ENCODE results near the gene SEPTIN5. TPM values are rescaled to one million over a fixed set of nuclear protein-coding genes. Genes with fewer than 3 reads are reported as not detected.

The SEPTIN5 gene
- total and polyA plus RNA-seq, 2 experiments from 2014 or later: 4.3 to 17.2 TPM

DNA sequence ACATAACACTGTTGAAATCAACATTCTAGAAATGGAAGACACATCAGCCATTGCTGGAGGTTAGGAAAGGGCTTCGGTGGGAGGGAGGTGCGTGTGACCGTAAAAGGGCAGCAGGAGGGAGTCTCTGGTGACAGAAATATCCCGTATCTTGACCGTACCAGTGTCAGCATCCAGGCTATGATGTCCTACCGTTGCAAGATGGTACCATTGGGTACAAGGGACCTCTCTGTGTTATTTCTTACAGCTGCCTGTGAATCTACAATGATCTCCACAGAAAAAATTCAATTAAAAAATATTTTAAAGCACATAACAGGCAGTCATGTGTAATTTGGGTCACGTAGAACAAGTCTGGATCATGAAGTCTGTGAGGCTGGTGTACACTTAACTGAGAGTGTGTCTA lies 27.4 kb upstream of the SEPTIN5 start (continued):
- TF ChIP-seq ZNF462 (CRISPR knock-in tag; IDR thresholded peaks at IDR 0.05) (no peak), EZH2 (IDR thresholded peaks at IDR 0.05; ENCODE audit: low read depth, unreplicated experiment) (no peak)

DNA sequence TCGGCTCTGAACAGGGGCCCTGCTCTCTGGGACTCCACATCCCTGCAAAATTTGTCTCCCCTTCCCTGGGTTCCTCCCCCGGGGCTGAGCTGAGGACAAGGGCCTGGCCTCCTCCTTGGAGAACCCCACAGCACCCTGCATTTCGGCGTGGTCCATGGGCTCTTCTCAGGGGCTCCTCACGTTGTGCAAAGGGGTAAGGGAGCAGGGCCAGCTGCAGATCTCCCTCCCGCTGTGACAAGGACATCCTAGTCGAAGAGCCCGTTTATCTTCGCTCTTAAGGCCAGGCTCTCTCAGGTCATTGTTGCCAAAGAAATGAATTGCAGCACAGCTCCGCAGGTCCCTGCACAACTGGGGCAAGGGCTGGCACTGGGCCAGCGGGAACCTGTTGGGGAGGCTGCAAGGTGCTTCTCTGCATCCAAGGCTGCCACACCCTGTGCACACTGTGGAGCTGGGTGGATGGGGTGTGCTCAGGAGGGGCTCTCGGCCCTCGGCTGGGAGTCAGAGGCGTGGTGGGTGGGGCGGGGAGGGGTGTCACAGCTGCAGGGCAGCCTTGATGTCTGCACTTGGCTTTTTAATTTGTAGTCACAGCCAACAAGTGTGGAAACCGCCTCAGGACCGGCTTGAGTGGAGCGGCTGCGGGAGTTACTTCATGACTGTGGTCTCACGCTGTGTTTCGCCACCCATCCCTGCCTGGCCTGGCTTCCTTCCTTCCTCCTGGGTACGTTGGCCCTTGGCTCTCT lies 26.6 kb upstream of the SEPTIN5 start:
- H2AFZ ChIP-seq: peak overlapping the region; percentile 74; the same call in 1 of the 2 replicates
- H3K4me1 Mint-ChIP-seq: peaks cover 15% of the 10 kb centered on the region
- no peak overlapping the region for H3K4me2 ChIP-seq
- no peaks in the 10 kb centered on the region for H3K27me3 ChIP-seq (ENCODE audit: insufficient read depth)
- ATAC-seq (peak; percentile 18), DNase-seq (ENCODE audit: low spot score) (no peak)
- H3K79me2 ChIP-seq (replicated peaks; ENCODE audit: insufficient read depth): no peaks in the 10 kb centered on the region
- no peaks in the 10 kb centered on the region; the same call in 1 of the 2 replicates for H3K4me1 ChIP-seq (ENCODE audit: insufficient read depth)
- H3K36me3 ChIP-seq (ENCODE audit: insufficient read depth): no peaks in the 10 kb centered on the region
- TF ChIP-seq, protein P1, sequence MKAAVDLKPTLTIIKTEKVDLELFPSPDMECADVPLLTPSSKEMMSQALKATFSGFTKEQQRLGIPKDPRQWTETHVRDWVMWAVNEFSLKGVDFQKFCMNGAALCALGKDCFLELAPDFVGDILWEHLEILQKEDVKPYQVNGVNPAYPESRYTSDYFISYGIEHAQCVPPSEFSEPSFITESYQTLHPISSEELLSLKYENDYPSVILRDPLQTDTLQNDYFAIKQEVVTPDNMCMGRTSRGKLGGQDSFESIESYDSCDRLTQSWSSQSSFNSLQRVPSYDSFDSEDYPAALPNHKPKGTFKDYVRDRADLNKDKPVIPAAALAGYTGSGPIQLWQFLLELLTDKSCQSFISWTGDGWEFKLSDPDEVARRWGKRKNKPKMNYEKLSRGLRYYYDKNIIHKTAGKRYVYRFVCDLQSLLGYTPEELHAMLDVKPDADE (IDR thresholded peaks at IDR 0.05): no peak
- no peak for TF ChIP-seq REST (IDR thresholded peaks at IDR 0.05; ENCODE audit: unreplicated experiment)
- peaks cover 3% of the 10 kb centered on the region; the same call in 2 of the 3 replicates for H3K9me3 Mint-ChIP-seq
- no peak overlapping the region for H3K27ac ChIP-seq (ENCODE audit: low read depth)
- peaks cover 6% of the 10 kb centered on the region for H3K27me3 Mint-ChIP-seq (ENCODE audit: insufficient read depth, low read depth, poor library complexity)
- no peaks in the 10 kb centered on the region for H3F3A ChIP-seq (replicated peaks; ENCODE audit: low read depth)
- no peak overlapping the region for H3K27ac Mint-ChIP-seq
- no peaks in the 10 kb centered on the region for H3K9me2 ChIP-seq (ENCODE audit: insufficient read depth)
- H3K4me3 ChIP-seq: no peak overlapping the region
- no peak overlapping the region for H3K4me3 Mint-ChIP-seq
- no peaks in the 10 kb centered on the region for H4K20me1 ChIP-seq (replicated peaks; ENCODE audit: insufficient read depth)
- H3K36me3 Mint-ChIP-seq (ENCODE audit: low read depth): no peaks in the 10 kb centered on the region
